Spleen (tissue), 11 donors: ENCODE data around the gene ZMIZ1. TPM values are rescaled to one million over a fixed set of nuclear protein-coding genes. Genes with fewer than 3 reads are reported as not detected.
A peak's percentile ranks its signal among the peaks of the same experiment; 100 is the strongest.

ENCODE experiments used
- DNase-seq: peaks from one replicate; pipeline ENCODE4 v3.0.0-alpha.2; 2020
- H3K27ac ChIP-seq, 8 donors: fragments of 200-600 bp; sonication (generic) in 7 of 8; 1 replicate in 4 of 8; 2 replicates in 4 of 8; pipeline versions ENCODE4 v1.5.0 to v1.8.0; 2016 to 2021; ENCODE audit warnings: inconsistent platforms in 4 of 8, mild to moderate bottlenecking in 4 of 8, moderate library complexity in 1 of 8
- H3K27me3 ChIP-seq, 7 donors: fragments of 200-600 bp; sonication (generic) in 6 of 7; replicated peaks in 1 of 7; 1 replicate in 4 of 7; 2 replicates in 3 of 7; pipeline versions ENCODE4 v1.5.0 to v1.8.0; 2016 to 2021; ENCODE audit warnings: inconsistent platforms in 3 of 7, mild to moderate bottlenecking in 1 of 7
- H3K36me3 ChIP-seq, 6 donors: fragments of 200-600 bp; sonication (generic) in 5 of 6; 1 replicate in 4 of 6; 2 replicates in 2 of 6; pipeline versions ENCODE4 v1.5.0 to v1.8.0; 2016 to 2021; ENCODE audit warnings: inconsistent platforms in 2 of 6
- H3K4me1 ChIP-seq, 6 donors: fragments of 200-600 bp; sonication (generic) in 5 of 6; 1 replicate in 3 of 6; 2 replicates in 3 of 6; pipeline versions ENCODE4 v1.5.0 to v1.8.0; 2016 to 2021; ENCODE audit warnings: inconsistent platforms in 3 of 6
- H3K4me3 ChIP-seq, 8 donors: fragments of 200-600 bp; sonication (generic) in 7 of 8; 1 replicate in 4 of 8; 2 replicates in 4 of 8; pipeline versions ENCODE4 v1.5.0 to v1.8.0; 2016 to 2021; ENCODE audit warnings: inconsistent platforms in 4 of 8, mild to moderate bottlenecking in 4 of 8, moderate library complexity in 2 of 8
- H3K9me3 ChIP-seq, 8 donors: fragments of 200-600 bp; sonication (generic) in 7 of 8; 1 replicate in 4 of 8; 2 replicates in 4 of 8; pipeline versions ENCODE4 v1.5.0 to v1.8.0; 2016 to 2021; ENCODE audit warnings: inconsistent platforms in 4 of 8
- POLR2A ChIP-seq, 3 donors: fragments of 450-650 bp; IDR thresholded peaks; one replicate each; pipeline ENCODE4 v1.5.1; 2017; ENCODE audit warnings: antibody characterized with exemption in 3 of 3, mild to moderate bottlenecking in 1 of 3
- POLR2AphosphoS5 ChIP-seq, 3 donors: sonication (generic); formaldehyde crosslinking; IDR thresholded peaks; one replicate each; pipeline ENCODE4 v1.5.1; 2017; ENCODE audit warnings: antibody characterized with exemption in 3 of 3
- WGBS, 5 donors: extraction: QIAGEN DNeasy Blood & Tissue Kit in 3 of 5; methylation state at CpG; one replicate each; pipeline versions ENCODE4 v1.1.5 to v1.1.7; 2013 to 2018; 5-methylcytosine and 5-hydroxymethylcytosine counted together
- intact Hi-C: fragments of 100-400 bp; cut with DNase I; formaldehyde crosslinking; loops from one replicate; pipeline ENCODE4 v1.15.0; 2023; ENCODE audit warnings: low total_unique reads
- polyA plus RNA-seq, 3 donors: library from polyadenylated mRNA; stranded (reverse); fragments of 200-250 nt; gene quantifications; one replicate each; pipeline ENCODE4 v1.2.1, GENCODE V29; 2013
- total RNA-seq, 7 donors: library from RNA; depleted of rRNA in 3 of 7; stranded (reverse); fragments of >200 nt in 3 of 7; fragmentation: NEBNext Ultra II Directional in 4 of 7; extraction: Animal tissue kit (Norgen Biotek cat#: 25700) in 4 of 7; gene quantifications; one replicate each; pipeline versions ENCODE4 v1.1.0 to v1.2.1, GENCODE V29; 2016 to 2021
- TF ChIP-seq, protein P1 (sequence below), 11 experiments: fragments of 200-600 bp in 7 of 11; fragments of 450-650 bp in 4 of 11; sonication (generic) in 4 of 11; IDR thresholded peaks in 8 of 11; conservative IDR thresholded peaks in 3 of 11; 1 replicate in 7 of 11; 2 replicates in 4 of 11; pipeline versions ENCODE4 v1.4.0 to v1.8.0; 2016 to 2021; ENCODE audit warnings: antibody characterized with exemption in 11 of 11, inconsistent platforms in 4 of 11, mild to moderate bottlenecking in 1 of 11
- donor health status: healthy with polysubstance abuse.
- donor health status: DM: no; HTN: no; CAD: no; lungs with moderate emphysema.
- donor health status: DM: no; HTN: no; CAD: no.
- donor health status: Bipolar disorder and iron deficiency.
- donor health status: healthy.
- donor health status: DM: no; HTN: no; CAD: no.
- donor health status: DM: yes; HTN: yes; CAD: no.

Gene ZMIZ1
- total and polyA plus RNA-seq, 10 donors: 10.7 to 210 (median 125) TPM

- Histone ChIP-seq H3K4me1 (peaks cover 15 to 72% (median 53%) of the 10 kb centered on the region in 6 donors), H3K36me3 (peaks cover 8 to 31% (median 26%) of the 10 kb centered on the region in 6 donors), H3K27ac (peak overlapping the region in 7 of 8 donors; percentile 92 to 99 (median 96)), H3K27me3 (no peaks in the 10 kb centered on the region), H3K4me3 (peak overlapping the region in 5 of 8 donors; percentile 73 to 93 (median 77)), H3K9me3 (no peaks in the 10 kb centered on the region)
- 60 to 71% (median 66%) methylated on average over 8 to 12 of the region's 12 CpGs for WGBS, 5 donors
- intact Hi-C loops: no loop called here
- DNase-seq: peak; percentile 85
- TF ChIP-seq POLR2AphosphoS5 (IDR thresholded peaks at IDR 0.05) (no peak), POLR2A (IDR thresholded peaks at IDR 0.05) (no peak)
- TF ChIP-seq, protein P1, sequence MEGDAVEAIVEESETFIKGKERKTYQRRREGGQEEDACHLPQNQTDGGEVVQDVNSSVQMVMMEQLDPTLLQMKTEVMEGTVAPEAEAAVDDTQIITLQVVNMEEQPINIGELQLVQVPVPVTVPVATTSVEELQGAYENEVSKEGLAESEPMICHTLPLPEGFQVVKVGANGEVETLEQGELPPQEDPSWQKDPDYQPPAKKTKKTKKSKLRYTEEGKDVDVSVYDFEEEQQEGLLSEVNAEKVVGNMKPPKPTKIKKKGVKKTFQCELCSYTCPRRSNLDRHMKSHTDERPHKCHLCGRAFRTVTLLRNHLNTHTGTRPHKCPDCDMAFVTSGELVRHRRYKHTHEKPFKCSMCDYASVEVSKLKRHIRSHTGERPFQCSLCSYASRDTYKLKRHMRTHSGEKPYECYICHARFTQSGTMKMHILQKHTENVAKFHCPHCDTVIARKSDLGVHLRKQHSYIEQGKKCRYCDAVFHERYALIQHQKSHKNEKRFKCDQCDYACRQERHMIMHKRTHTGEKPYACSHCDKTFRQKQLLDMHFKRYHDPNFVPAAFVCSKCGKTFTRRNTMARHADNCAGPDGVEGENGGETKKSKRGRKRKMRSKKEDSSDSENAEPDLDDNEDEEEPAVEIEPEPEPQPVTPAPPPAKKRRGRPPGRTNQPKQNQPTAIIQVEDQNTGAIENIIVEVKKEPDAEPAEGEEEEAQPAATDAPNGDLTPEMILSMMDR (IDR thresholded peaks at IDR 0.05 in 8 of 11, conservative IDR thresholded peaks at IDR 0.05 in 3 of 11): no peak
These were observed 277.8 kb downstream of the ZMIZ1 start for GRCh38 chr10:79346388-79347225.

DNA sequence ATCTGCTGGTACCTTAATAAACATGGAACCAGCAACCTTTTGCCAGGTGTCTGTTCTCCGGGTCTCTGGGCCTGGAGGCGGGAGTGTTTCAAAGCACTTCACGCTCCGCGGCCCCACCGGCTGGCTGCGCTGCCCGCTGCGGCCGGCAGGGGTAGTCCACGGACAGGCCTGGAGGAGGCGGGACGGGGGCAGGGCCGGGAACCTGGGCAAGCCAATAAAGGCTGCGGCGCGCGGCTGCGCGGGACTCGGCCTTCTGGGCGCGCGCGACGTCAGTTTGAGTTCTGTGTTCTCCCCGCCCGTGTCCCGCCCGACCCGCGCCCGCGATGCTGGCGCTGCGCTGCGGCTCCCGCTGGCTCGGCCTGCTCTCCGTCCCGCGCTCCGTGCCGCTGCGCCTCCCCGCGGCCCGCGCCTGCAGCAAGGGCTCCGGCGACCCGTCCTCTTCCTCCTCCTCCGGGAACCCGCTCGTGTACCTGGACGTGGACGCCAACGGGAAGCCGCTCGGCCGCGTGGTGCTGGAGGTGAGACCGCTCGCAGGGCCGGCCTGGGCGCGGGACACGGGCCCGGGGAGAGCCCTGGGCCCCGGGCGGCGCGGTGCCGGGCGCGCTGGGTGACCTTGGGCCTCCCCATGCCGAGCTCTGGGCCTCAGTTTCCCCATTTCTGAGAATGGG, 278.6 kb downstream of the ZMIZ1 start, which contains the start of gene PPIF:
Gene PPIF, plus strand, starts transcription at position 244 of the 668 bp plus-strand sequence. Its CDS starts 80 bp downstream, at position 324.
- Histone ChIP-seq H3K27ac (peak within 1 kb of the TSS; percentile 85 to 99 (median 96)), H3K9me3 (no peaks in the 10 kb centered on the region), H3K36me3 (peaks cover 10 to 38% (median 33%) of the 10 kb centered on the region in 6 donors), H3K27me3 (no peaks in the 10 kb centered on the region), H3K4me1 (peaks cover 15 to 76% (median 57%) of the 10 kb centered on the region in 6 donors), H3K4me3 (peak within 1 kb of the TSS; percentile 52 to 93 (median 78))
- intact Hi-C loops: no loop called here
- peak; percentile 100 for DNase-seq
- TF ChIP-seq POLR2A (IDR thresholded peaks at IDR 0.05) (peak; percentile 23 to 80 (median 58)), POLR2AphosphoS5 (IDR thresholded peaks at IDR 0.05) (peak; percentile 92 to 97 (median 96))
- TF ChIP-seq, protein P1 (IDR thresholded peaks at IDR 0.05 in 8 of 11, conservative IDR thresholded peaks at IDR 0.05 in 3 of 11): peak; percentile 95 to 100 (median 99)
- WGBS, 5 donors: 0 to 3% (median 1%) methylated on average over 22 to 77 of the region's 77 CpGs

GRCh38 chr10:79347894-79348639, 279.3 kb downstream of the ZMIZ1 start:
- peak; percentile 97 for DNase-seq
- H3K36me3 ChIP-seq: peaks cover 10 to 45% (median 41%) of the 10 kb centered on the region in 6 donors
- intact Hi-C loops: no loop called here
- TF ChIP-seq POLR2A (IDR thresholded peaks at IDR 0.05) (no peak), POLR2AphosphoS5 (IDR thresholded peaks at IDR 0.05) (peak; percentile 51 to 89 (median 70))
- TF ChIP-seq, protein P1 (IDR thresholded peaks at IDR 0.05 in 8 of 11, conservative IDR thresholded peaks at IDR 0.05 in 3 of 11): peak in 2 of 11 experiments; percentile 20 to 22
- WGBS, 5 donors: 5 to 8% (median 6%) methylated on average over 26 to 34 of the region's 34 CpGs
- peaks cover 15 to 83% (median 61%) of the 10 kb centered on the region in 6 donors for H3K4me1 ChIP-seq
- no peaks in the 10 kb centered on the region for H3K9me3 ChIP-seq
- H3K4me3 ChIP-seq: peak overlapping the region; percentile 52 to 93 (median 78)
- peak overlapping the region; percentile 85 to 99 (median 96) for H3K27ac ChIP-seq
- H3K27me3 ChIP-seq: no peaks in the 10 kb centered on the region
